ENCODE data around the gene METRN. TPM values are rescaled to one million over a fixed set of nuclear protein-coding genes. Genes with fewer than 3 reads are reported as not detected.

The METRN gene
- total and polyA plus RNA-seq, 2 of the 4 experiments (the other 2 are of a cell fraction), result 6.1 to 48.2 TPM

- in situ Hi-C loops (cut with MboI; ENCODE audit: low sequenced_read_pairs), result loop anchor here (25.0 kb wide), 1 partner anchor 344 kb away; the partner anchor contains the start of gene SSTR5
These were observed 3.5 kb downstream of the METRN start for GRCh38 chr16:718389-718788.

More at GRCh38 chr16:718389-718788, 3.5 kb downstream of the METRN start:
- H2AK5ac ChIP-seq (ENCODE audit: low read depth, low read length), result no peak overlapping the region
- dilution Hi-C loops (cut with HindIII; ENCODE audit: low sequenced_read_pairs, unreplicated experiment) (no loop called here), intact Hi-C loops (cut with micrococcal nuclease) (no loop called here)
- H3K14ac ChIP-seq (replicated peaks; ENCODE audit: low read depth, low read length), result no peak overlapping the region
- H4K5ac ChIP-seq (ENCODE audit: low read depth, low read length), result no peak overlapping the region
- ChIA-PET POLR2A (ENCODE audit: unreplicated experiment) (no interaction called here), CTCF (no interaction called here)
- TF ChIP-seq, protein P1, sequence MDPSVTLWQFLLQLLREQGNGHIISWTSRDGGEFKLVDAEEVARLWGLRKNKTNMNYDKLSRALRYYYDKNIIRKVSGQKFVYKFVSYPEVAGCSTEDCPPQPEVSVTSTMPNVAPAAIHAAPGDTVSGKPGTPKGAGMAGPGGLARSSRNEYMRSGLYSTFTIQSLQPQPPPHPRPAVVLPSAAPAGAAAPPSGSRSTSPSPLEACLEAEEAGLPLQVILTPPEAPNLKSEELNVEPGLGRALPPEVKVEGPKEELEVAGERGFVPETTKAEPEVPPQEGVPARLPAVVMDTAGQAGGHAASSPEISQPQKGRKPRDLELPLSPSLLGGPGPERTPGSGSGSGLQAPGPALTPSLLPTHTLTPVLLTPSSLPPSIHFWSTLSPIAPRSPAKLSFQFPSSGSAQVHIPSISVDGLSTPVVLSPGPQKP (IDR thresholded peaks at IDR 0.05; ENCODE audit: borderline replicate concordance, low read depth, low read length), result no peak
- no peak for TF ChIP-seq MXI1 (IDR thresholded peaks at IDR 0.05; ENCODE audit: borderline replicate concordance, low read depth, low read length)
- no peak for TF ChIP-seq BHLHE40 (IDR thresholded peaks at IDR 0.05; ENCODE audit: low read depth, low read length)
- TF ChIP-seq MAFK (IDR thresholded peaks at IDR 0.05; ENCODE audit: low read depth, low read length), result no peak
- TF ChIP-seq MAZ (IDR thresholded peaks at IDR 0.05; ENCODE audit: borderline replicate concordance, low read depth, low read length), result no peak
- TF ChIP-seq, protein P2, sequence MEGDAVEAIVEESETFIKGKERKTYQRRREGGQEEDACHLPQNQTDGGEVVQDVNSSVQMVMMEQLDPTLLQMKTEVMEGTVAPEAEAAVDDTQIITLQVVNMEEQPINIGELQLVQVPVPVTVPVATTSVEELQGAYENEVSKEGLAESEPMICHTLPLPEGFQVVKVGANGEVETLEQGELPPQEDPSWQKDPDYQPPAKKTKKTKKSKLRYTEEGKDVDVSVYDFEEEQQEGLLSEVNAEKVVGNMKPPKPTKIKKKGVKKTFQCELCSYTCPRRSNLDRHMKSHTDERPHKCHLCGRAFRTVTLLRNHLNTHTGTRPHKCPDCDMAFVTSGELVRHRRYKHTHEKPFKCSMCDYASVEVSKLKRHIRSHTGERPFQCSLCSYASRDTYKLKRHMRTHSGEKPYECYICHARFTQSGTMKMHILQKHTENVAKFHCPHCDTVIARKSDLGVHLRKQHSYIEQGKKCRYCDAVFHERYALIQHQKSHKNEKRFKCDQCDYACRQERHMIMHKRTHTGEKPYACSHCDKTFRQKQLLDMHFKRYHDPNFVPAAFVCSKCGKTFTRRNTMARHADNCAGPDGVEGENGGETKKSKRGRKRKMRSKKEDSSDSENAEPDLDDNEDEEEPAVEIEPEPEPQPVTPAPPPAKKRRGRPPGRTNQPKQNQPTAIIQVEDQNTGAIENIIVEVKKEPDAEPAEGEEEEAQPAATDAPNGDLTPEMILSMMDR (conservative IDR thresholded peaks at IDR 0.05; ENCODE audit: low read depth, low read length), result no peak
- no peak for TF ChIP-seq CHD1 (IDR thresholded peaks at IDR 0.05; ENCODE audit: low read depth, low read length)
- TF ChIP-seq NFE2L2 (IDR thresholded peaks at IDR 0.05; ENCODE audit: low read depth, low read length), result no peak
- no peak for TF ChIP-seq RFX5 (IDR thresholded peaks at IDR 0.05; ENCODE audit: low read depth, low read length)
- no peak for TF ChIP-seq FOS (IDR thresholded peaks at IDR 0.05; ENCODE audit: low read depth, low read length)
- TF ChIP-seq USF2 (IDR thresholded peaks at IDR 0.05; ENCODE audit: low read depth, low read length), result no peak
- TF ChIP-seq POLR2A (IDR thresholded peaks at IDR 0.05; ENCODE audit: low read depth, low read length), result no peak
- no peak for TF ChIP-seq RCOR1 (IDR thresholded peaks at IDR 0.05; ENCODE audit: insufficient replicate concordance, low read length)
- TF ChIP-seq SMC3 (IDR thresholded peaks at IDR 0.05; ENCODE audit: low read depth, low read length), result no peak
- no peak for TF ChIP-seq RAD21 (IDR thresholded peaks at IDR 0.05; ENCODE audit: low read length)
- TF ChIP-seq CEBPB (IDR thresholded peaks at IDR 0.05; ENCODE audit: low read depth, low read length), result no peak
- H3K18ac ChIP-seq (ENCODE audit: low read depth, low read length), result no peak overlapping the region
- DNase-seq (no peak), ATAC-seq (ENCODE audit: low read depth) (no peak)
- no peak overlapping the region for H3K23ac ChIP-seq (ENCODE audit: low read depth, low read length)
- no peak overlapping the region for H3K56ac ChIP-seq (ENCODE audit: extremely low read depth, insufficient read depth, low read length)
- H2BK5ac ChIP-seq (ENCODE audit: low read depth, low read length, poor library complexity, severe bottlenecking), result no peak overlapping the region
- peaks cover 1% of the 10 kb centered on the region; the same call in 1 of the 2 replicates for H3K36me3 ChIP-seq (ENCODE audit: control insufficient read depth, insufficient read depth, low read length)
- peaks cover 7% of the 10 kb centered on the region for H4K20me1 ChIP-seq (ENCODE audit: insufficient read depth, low read length)
- no peak overlapping the region for H4K8ac ChIP-seq (ENCODE audit: low read depth in 2 of 2, low read length in 2 of 2)
- H3K27me3 ChIP-seq (ENCODE audit: control insufficient read depth, insufficient read depth, low read length), result no peaks in the 10 kb centered on the region
- no peak overlapping the region for H2AFZ ChIP-seq (replicated peaks; ENCODE audit: low read length, poor library complexity)
- H3K9ac ChIP-seq (ENCODE audit: low read depth, low read length), result no peak overlapping the region
- H3K9me3 ChIP-seq (ENCODE audit: control insufficient read depth, insufficient read depth, low read length), result no peaks in the 10 kb centered on the region
- H3K9me1 ChIP-seq (ENCODE audit: insufficient read depth, low read length), result no peaks in the 10 kb centered on the region
- no TSS peak for BruUV-seq (replicated peaks)
- H3K4me3 ChIP-seq (ENCODE audit: insufficient read depth, low read depth, low read length), result no peak overlapping the region
- H2AK9ac ChIP-seq (replicated peaks; ENCODE audit: low read depth, low read length, poor library complexity), result no peak overlapping the region
- no peak overlapping the region for H3K4ac ChIP-seq (ENCODE audit: low read depth, low read length)
- no peak overlapping the region for H4K91ac ChIP-seq (ENCODE audit: insufficient read depth, low read depth, low read length)
- peaks cover 21% of the 10 kb centered on the region for H3K4me1 ChIP-seq (ENCODE audit: control insufficient read depth, insufficient read depth, low read length)
- H2BK120ac ChIP-seq (ENCODE audit: low read depth, low read length), result no peak overlapping the region
- no peak overlapping the region for H2BK20ac ChIP-seq (ENCODE audit: low read depth, low read length)
- WGBS, 2 experiments (ENCODE audit: extremely low coverage in 2 of 2, insufficient read length in 1 of 2), result 100% methylated on average over 1 of the region's 9 CpGs; no CpG with 5 or more reads in 1 of the 2 experiments
- peaks cover 13 to 23% of the 10 kb centered on the region in 2 experiments for H3K79me1 ChIP-seq (ENCODE audit: low read depth in 1 of 2, low read length in 2 of 2)
- H2BK15ac ChIP-seq (ENCODE audit: low read depth, low read length), result no peak overlapping the region
- H3K4me2 ChIP-seq (ENCODE audit: low read depth, low read length), result no peak overlapping the region
- no peak overlapping the region for H3K27ac ChIP-seq (ENCODE audit: insufficient read depth, low read length)
